HepG2 (cell line): ENCODE measurements around the gene TPPP2. TPM values are rescaled to one million over a fixed set of nuclear protein-coding genes. Genes with fewer than 3 reads are reported as not detected.

ENCODE experiments used
- BRD4 ChIP-seq: sonication (generic); formaldehyde crosslinking; IDR thresholded peaks from 2 replicates; pipeline ENCODE4 v1.4.0; 2020; ENCODE audit warnings: missing genetic modification reagents
- CCDC6 ChIP-seq: sonication (generic); formaldehyde crosslinking; IDR thresholded peaks from 2 replicates; pipeline ENCODE4 v1.8.1; 2022; ENCODE audit warnings: mild to moderate bottlenecking, missing genetic modification reagents, moderate library complexity
- HMG20B ChIP-seq: conservative IDR thresholded peaks from 2 replicates; pipeline ENCODE4 v1.6.1; 2016; ENCODE audit warnings: missing genetic modification reagents, missing compliant biosample characterization
- ISL2 ChIP-seq: sonication (generic); formaldehyde crosslinking; IDR thresholded peaks from 2 replicates; pipeline ENCODE4 v1.5.0; 2020; ENCODE audit warnings: missing genetic modification reagents
- MTA3 ChIP-seq: sonication (generic); formaldehyde crosslinking; IDR thresholded peaks from 2 replicates; pipeline ENCODE4 v1.4.0; 2020; ENCODE audit warnings: missing genetic modification reagents
- MXI1 ChIP-seq: IDR thresholded peaks from 3 replicates; pipeline ENCODE4 v1.6.1; 2012; ENCODE audit warnings: low read depth, low read length, inconsistent platforms, borderline replicate concordance
- NFE2L1 ChIP-seq: sonication (generic); formaldehyde crosslinking; IDR thresholded peaks from 2 replicates; pipeline ENCODE4 v1.4.0; 2020; ENCODE audit warnings: missing genetic modification reagents, mild to moderate bottlenecking, borderline replicate concordance
- NFE2L2 ChIP-seq: fragments of 150-350 bp; IDR thresholded peaks from 2 replicates; pipeline ENCODE4 v1.6.1; 2014; ENCODE audit warnings: low read length
- NFIC ChIP-seq: IDR thresholded peaks from 2 replicates; pipeline ENCODE4 v1.6.1; 2012; ENCODE audit warnings: mild to moderate bottlenecking, low read length, inconsistent platforms
- NFRKB ChIP-seq: fragments of 450-650 bp; IDR thresholded peaks from 2 replicates; pipeline ENCODE4 v1.6.1; 2017
- ONECUT2 ChIP-seq: sonication (generic); formaldehyde crosslinking; IDR thresholded peaks from 2 replicates; pipeline ENCODE4 v1.4.0; 2020; ENCODE audit warnings: missing genetic modification reagents
- PPARG ChIP-seq: conservative IDR thresholded peaks from 2 replicates; pipeline ENCODE4 v1.6.1; 2016; ENCODE audit warnings: missing biosample characterization, missing genetic modification reagents
- PRPF4 ChIP-seq: fragments of 200-400 bp; formaldehyde crosslinking; IDR thresholded peaks from 2 replicates; pipeline ENCODE4 v1.6.1; 2016; ENCODE audit warnings: low read length, low read depth; ENCODE audit not compliant: poor library complexity, severe bottlenecking
- RBM39 ChIP-seq: fragments of 200-400 bp; formaldehyde crosslinking; IDR thresholded peaks from one replicate; pipeline ENCODE4 v1.6.1; 2018; ENCODE audit warnings: antibody characterized with exemption, mild to moderate bottlenecking, low read depth, low read length; ENCODE audit not compliant: poor library complexity, severe bottlenecking
- SNAPC2 ChIP-seq: sonication (generic); formaldehyde crosslinking; IDR thresholded peaks from 2 replicates; pipeline ENCODE4 v1.8.1; 2022; ENCODE audit warnings: mild to moderate bottlenecking, missing genetic modification reagents
- TBX2 ChIP-seq: sonication (generic); formaldehyde crosslinking; IDR thresholded peaks from 2 replicates; pipeline ENCODE4 v1.5.0; 2020; ENCODE audit warnings: missing genetic modification reagents, mild to moderate bottlenecking, borderline replicate concordance
- XRCC5 ChIP-seq: fragments of 200-400 bp; formaldehyde crosslinking; optimal IDR thresholded peaks from 2 replicates; pipeline ENCODE3; 2017; ENCODE audit warnings: mild to moderate bottlenecking, low read length
- ZMAT3 ChIP-seq: sonication (generic); formaldehyde crosslinking; conservative IDR thresholded peaks from 2 replicates; pipeline ENCODE4 v1.7.0; 2021; ENCODE audit warnings: missing genetic modification reagents
- ZNF333 ChIP-seq: sonication (generic); formaldehyde crosslinking; IDR thresholded peaks from 2 replicates; pipeline ENCODE4 v1.4.0; 2020; ENCODE audit warnings: mild to moderate bottlenecking, missing genetic modification reagents, borderline replicate concordance
- ZNF367 ChIP-seq: sonication (generic); formaldehyde crosslinking; IDR thresholded peaks from 2 replicates; pipeline ENCODE4 v1.4.0; 2020; ENCODE audit warnings: missing genetic modification reagents, borderline replicate concordance
- polyA plus RNA-seq, 8 experiments: library from polyadenylated mRNA; depleted of rRNA in 3 of 8; stranded (reverse) in 7 of 8; unstranded in 1 of 8; fragments of >200 nt; fragmentation: Illumina TruSeq in 4 of 8; extraction: Trizol in 4 of 8; gene quantifications; 2 replicates each; pipeline versions ENCODE4 v1.2.1 to v1.2.3, GENCODE V29; 2011 to 2016; ENCODE audit warnings: low read depth in 4 of 8, missing spikeins in 1 of 8, mixed read lengths in 1 of 8; ENCODE audit not compliant: insufficient read depth in 1 of 8
- total RNA-seq, 5 experiments: library from RNA; depleted of rRNA; stranded (reverse); fragments of >200 nt; fragmentation: Illumina TruSeq; extraction: Trizol; gene quantifications; 2 replicates each; pipeline ENCODE4 v1.2.3, GENCODE V29; 2016; ENCODE audit warnings: low read depth in 1 of 5
- TF ChIP-seq, protein P1 (sequence below): sonication (generic); formaldehyde crosslinking; IDR thresholded peaks from 2 replicates; pipeline ENCODE4 v1.8.0; 2022; ENCODE audit warnings: missing genetic modification reagents, mild to moderate bottlenecking, borderline replicate concordance
- TF ChIP-seq, protein P2 (sequence below): fragments of 450-650 bp; IDR thresholded peaks from 2 replicates; pipeline ENCODE4 v1.6.1; 2016
- TF ChIP-seq, protein P3 (sequence below): IDR thresholded peaks from 2 replicates; pipeline ENCODE4 v1.4.0; 2020; ENCODE audit warnings: mild to moderate bottlenecking, missing genetic modification reagents
- TF ChIP-seq, protein P4 (sequence below): IDR thresholded peaks from 2 replicates; pipeline ENCODE4 v1.6.1; 2018; ENCODE audit warnings: missing genetic modification reagents, mild to moderate bottlenecking, missing compliant biosample characterization

TPPP2 gene
- total and polyA plus RNA-seq, 2 of the 13 experiments (the other 11 are each of a cell fraction or from before 2014, with no cell fraction given), result 0.58 to 4.2 TPM

DNA sequence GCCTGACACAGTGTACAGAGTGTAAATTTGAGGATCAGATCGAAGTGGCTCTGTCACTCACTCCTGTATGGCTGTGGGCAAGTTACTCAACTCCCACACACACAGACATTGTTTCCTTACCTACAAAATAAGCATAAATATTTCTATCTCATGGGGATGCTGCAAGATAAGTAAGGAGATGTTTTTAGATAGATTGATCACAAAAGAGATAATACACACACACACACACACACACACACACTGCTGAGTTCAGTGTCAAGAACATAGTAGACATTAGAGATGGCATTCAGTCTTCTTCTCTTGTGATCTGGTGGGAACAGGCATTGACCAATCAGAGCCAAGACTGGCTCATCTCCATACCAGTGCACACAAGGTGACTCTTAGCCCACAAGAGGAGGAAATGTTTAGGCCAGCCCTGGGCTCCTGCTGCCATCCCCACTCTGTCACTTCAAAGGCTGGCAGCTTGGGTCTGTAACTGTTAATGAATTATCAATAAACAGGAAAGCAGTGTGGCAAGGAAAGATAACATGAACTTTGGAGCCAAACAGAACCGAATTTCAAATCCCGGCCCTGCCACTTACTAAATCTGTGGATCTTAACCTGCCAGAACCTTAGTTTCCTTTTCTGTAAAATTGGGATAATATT lies 24.2 kb downstream of the TPPP2 start (continued):
- TF ChIP-seq, protein P1, sequence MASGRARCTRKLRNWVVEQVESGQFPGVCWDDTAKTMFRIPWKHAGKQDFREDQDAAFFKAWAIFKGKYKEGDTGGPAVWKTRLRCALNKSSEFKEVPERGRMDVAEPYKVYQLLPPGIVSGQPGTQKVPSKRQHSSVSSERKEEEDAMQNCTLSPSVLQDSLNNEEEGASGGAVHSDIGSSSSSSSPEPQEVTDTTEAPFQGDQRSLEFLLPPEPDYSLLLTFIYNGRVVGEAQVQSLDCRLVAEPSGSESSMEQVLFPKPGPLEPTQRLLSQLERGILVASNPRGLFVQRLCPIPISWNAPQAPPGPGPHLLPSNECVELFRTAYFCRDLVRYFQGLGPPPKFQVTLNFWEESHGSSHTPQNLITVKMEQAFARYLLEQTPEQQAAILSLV (CRISPR knock-in tag), result 0 out of 2 replicates have a peak, but pooled peaks have one; percentile 33
- TF ChIP-seq NFE2L1 (no peak), HMG20B (peak; percentile 95), NFIC (peak; percentile 94), TBX2 (CRISPR knock-in tag) (peak; percentile 100), PPARG (CRISPR knock-in tag) (peak; percentile 99), ZNF367 (CRISPR knock-in tag) (no peak), MXI1 (peak; percentile 41; the same call in 1 of the 3 replicates), CCDC6 (CRISPR knock-in tag) (peak; percentile 73), NFRKB (no peak), PRPF4 (no peak), RBM39 (no peak), NFE2L2 (no peak), MTA3 (CRISPR knock-in tag) (no peak), ZNF333 (CRISPR knock-in tag) (no peak), ZMAT3 (CRISPR knock-in tag) (0 out of 2 replicates have a peak, but pooled peaks have one; percentile 87), SNAPC2 (peak; percentile 70; the same call in 1 of the 2 replicates), BRD4 (CRISPR knock-in tag) (peak; percentile 91), ONECUT2 (CRISPR knock-in tag) (peak; percentile 84), XRCC5 (peak; percentile 79), ISL2 (CRISPR knock-in tag) (peak; percentile 96)
- TF ChIP-seq, protein P2, sequence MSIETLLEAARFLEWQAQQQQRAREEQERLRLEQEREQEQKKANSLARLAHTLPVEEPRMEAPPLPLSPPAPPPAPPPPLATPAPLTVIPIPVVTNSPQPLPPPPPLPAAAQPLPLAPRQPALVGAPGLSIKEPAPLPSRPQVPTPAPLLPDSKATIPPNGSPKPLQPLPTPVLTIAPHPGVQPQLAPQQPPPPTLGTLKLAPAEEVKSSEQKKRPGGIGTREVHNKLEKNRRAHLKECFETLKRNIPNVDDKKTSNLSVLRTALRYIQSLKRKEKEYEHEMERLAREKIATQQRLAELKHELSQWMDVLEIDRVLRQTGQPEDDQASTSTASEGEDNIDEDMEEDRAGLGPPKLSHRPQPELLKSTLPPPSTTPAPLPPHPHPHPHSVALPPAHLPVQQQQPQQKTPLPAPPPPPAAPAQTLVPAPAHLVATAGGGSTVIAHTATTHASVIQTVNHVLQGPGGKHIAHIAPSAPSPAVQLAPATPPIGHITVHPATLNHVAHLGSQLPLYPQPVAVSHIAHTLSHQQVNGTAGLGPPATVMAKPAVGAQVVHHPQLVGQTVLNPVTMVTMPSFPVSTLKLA, result no peak
- TF ChIP-seq, protein P3, sequence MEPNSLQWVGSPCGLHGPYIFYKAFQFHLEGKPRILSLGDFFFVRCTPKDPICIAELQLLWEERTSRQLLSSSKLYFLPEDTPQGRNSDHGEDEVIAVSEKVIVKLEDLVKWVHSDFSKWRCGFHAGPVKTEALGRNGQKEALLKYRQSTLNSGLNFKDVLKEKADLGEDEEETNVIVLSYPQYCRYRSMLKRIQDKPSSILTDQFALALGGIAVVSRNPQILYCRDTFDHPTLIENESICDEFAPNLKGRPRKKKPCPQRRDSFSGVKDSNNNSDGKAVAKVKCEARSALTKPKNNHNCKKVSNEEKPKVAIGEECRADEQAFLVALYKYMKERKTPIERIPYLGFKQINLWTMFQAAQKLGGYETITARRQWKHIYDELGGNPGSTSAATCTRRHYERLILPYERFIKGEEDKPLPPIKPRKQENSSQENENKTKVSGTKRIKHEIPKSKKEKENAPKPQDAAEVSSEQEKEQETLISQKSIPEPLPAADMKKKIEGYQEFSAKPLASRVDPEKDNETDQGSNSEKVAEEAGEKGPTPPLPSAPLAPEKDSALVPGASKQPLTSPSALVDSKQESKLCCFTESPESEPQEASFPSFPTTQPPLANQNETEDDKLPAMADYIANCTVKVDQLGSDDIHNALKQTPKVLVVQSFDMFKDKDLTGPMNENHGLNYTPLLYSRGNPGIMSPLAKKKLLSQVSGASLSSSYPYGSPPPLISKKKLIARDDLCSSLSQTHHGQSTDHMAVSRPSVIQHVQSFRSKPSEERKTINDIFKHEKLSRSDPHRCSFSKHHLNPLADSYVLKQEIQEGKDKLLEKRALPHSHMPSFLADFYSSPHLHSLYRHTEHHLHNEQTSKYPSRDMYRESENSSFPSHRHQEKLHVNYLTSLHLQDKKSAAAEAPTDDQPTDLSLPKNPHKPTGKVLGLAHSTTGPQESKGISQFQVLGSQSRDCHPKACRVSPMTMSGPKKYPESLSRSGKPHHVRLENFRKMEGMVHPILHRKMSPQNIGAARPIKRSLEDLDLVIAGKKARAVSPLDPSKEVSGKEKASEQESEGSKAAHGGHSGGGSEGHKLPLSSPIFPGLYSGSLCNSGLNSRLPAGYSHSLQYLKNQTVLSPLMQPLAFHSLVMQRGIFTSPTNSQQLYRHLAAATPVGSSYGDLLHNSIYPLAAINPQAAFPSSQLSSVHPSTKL (CRISPR knock-in tag), result peak; percentile 96
- TF ChIP-seq, protein P4, sequence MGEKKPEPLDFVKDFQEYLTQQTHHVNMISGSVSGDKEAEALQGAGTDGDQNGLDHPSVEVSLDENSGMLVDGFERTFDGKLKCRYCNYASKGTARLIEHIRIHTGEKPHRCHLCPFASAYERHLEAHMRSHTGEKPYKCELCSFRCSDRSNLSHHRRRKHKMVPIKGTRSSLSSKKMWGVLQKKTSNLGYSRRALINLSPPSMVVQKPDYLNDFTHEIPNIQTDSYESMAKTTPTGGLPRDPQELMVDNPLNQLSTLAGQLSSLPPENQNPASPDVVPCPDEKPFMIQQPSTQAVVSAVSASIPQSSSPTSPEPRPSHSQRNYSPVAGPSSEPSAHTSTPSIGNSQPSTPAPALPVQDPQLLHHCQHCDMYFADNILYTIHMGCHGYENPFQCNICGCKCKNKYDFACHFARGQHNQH (CRISPR knock-in tag), result no peak
